G401 (cell line): Measurements from ENCODE around the gene DDI2. TPM values are rescaled to one million over a fixed set of nuclear protein-coding genes. Genes with fewer than 3 reads are reported as not detected.

Experiments
- DNase-seq: peaks from one replicate; pipeline ENCODE4 v3.0.0-alpha.2; 2015; ENCODE audit warnings: low spot score
- in situ Hi-C: cut with HindIII; loops from 2 replicates; pipeline ENCODE4 v1.10.0; 2016; ENCODE audit warnings: low sequenced_read_pairs, mixed read lengths
- total RNA-seq: library from RNA; depleted of rRNA; stranded (reverse); fragments of >200 nt; shearing (Covaris generic); gene quantifications from 2 replicates; pipeline ENCODE4 v1.2.3, GENCODE V29; 2014

Gene DDI2
- total RNA-seq, 1 experiment from 2014 or later: 9.9 TPM

DNA sequence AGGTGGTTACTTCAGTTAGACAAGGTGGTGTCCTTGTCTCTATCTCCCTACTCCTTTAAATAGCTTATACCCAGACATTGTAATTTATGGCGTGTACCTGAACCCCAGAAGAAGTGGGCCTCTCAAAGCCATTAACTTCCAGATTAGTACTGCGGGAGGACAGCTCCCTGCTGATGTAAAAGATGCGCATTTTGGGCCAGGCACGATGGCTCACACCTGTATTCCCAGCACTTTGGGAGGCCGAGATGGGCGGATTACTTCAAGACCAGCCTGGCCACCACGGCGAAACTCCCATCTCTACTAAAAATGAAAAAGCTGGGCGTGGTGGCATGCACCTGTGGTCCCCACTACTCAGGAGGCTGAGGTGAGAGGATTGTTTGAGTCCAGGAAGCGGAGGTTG lies 51.8 kb downstream of the DDI2 start:
- in situ Hi-C loops: no loop called here
- DNase-seq: no peak

DNA sequence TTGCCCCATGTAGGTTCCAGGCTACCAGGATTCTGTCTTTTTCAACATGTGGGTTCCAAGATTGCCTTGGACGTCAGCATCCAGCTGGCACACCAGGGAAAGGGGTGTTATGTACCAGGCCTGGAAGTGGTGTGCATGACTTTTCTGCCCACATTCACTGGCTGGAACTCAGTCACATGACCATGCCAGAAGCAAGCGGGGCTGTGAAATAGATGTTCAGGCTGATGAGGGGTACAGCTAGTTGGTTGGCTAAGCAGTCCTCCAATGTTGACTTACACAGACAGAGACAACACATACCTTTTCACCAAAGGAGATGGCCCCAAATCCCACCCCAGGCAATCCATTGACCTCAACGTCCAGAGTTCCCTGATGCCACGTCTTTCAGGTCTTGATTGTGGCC lies 52.6 kb downstream of the DDI2 start:
- DNase-seq: no peak
- in situ Hi-C loops: no loop called here

DNA sequence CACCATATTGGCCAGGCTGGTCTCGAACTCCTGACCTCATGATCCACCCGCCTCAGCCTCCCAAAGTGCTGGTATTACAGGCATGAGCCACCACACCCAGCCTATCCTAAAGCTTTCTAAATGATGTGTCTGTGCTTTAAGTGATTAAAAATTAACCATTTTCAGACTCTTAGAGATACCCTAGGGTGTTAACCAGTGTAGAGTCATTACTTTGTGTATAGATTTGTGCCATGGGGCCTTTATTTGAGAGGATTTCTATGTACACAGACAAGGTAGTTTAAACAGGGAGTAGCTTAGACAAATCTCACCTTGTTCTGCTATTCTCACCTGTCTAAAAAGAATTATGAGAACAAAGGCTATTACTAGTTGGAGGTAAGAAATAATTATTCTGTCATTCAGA lies 54.2 kb downstream of the DDI2 start:
- no peak for DNase-seq
- in situ Hi-C loops: no loop called here

DNA sequence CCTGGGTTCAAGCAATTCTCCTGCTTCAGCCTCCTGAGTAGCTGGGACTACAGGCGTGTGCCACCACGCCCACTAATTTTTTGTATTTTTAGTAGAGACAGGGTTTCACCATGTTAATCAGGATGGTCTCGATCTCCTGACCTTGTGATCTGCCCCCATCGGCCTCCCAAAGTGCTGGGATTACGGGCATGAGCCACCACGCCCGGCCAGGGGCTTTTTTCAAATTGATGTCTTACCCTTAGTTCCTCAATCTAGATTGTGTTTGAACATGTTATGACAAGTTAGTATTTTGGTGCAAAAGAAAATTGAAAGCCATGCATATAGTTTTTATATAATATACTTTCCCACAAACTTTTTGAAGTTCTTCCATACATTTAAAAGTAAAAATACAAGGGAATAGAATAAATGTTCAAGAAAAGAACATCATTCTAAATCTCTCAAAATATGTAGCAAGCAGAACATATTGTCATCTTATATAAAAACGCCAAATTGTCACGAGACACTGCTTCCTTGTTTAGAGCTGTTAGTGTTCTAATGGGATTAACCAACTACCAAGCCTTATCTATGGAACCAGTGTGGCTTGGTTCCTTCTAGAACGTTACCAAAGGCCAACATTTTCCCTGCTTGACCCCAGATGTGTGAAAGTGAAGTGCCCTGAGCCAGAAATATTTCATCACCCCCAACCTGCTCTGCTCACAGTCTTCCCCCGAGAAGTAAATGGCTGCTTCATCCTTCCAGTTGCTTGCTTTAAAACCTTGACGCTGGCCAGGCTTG lies 57.3 kb downstream of the DDI2 start:
- DNase-seq: no peak
- in situ Hi-C loops: no loop called here

DNA sequence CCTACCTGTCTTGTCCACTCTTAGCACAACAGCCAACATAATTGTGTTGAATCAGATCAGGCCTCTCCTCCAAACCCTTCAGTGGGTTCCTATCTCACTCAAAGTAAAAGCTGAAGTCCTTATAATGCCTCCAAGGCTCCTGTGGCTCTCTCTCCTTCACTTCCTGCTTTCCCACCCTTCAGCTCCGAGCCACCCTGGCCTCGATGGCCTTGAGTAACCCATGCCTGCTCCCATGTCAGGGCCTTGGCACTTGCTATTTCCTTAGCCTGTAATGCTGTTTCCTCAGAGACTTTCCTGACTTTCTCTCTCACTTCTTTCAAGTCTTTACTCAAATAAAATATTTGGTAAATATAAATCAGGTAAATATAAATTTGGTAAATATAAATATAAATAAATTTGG lies 58.8 kb downstream of the DDI2 start:
- in situ Hi-C loops: no loop called here
- no peak for DNase-seq

DNA sequence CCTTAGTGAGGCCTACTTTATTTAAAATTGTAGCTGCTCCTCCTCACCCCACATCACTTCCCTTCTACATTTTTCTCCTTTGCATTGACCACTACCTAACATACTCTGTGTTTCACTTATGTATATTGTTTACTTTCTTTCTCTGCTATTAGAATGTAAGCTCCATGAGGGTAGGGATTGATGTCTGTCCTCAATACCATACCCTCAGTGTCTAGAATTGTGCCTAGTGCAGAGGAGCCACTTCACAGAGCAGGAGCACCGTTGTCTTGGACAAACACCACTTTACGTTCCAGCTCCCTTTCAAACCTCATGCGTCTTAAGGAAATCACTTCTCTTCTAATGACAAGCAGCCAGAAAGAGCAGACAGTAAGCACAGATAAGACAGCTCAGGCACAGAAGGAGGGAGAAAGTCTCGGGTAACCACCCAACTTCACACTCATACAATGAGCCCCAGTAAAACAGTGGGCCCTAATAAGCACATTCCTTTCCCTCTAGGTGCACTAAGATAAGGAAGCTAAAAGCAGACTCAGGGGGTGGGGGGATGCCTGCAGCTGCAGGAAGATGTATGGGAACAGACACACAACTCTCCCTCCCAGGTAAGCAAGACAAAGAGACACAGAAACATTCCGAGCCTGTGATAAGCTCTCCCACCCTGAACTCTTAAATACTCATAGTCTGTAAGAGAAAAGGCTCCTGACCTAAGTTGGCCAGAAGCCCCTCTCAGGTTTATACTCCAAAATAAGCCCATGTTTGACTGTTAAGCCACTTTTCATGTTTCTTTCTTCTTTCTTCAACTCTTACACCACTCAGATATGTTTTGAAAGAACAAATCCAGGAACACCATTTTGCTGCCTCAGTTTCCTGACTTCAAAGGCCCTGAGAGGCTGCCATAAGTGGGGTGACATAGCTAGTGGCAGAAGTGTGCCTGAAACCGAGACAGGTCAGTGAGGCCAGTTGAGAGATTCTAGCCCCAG lies 59.7 kb downstream of the DDI2 start:
- no peak for DNase-seq
- in situ Hi-C loops: no loop called here

DNA sequence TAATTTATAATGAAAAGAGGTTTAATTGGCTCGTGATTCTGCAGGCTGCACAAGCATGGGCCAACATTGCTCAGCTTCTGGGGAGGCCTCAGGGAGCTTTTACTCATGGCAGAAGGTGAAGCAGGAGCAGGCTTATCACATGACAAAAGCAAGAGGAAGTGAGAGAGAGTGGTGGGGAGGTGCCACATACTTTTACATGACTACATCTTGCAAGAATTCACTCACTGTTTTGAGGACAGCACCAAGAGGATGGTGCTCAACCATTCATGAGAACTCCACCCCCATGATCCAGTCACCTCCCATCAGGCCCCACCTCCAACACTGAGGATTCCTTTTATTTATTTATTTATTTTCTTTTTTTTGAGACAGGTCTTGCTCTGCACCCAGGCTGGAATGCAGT lies 61.3 kb downstream of the DDI2 start:
- no peak for DNase-seq
- in situ Hi-C loops: no loop called here

DNA sequence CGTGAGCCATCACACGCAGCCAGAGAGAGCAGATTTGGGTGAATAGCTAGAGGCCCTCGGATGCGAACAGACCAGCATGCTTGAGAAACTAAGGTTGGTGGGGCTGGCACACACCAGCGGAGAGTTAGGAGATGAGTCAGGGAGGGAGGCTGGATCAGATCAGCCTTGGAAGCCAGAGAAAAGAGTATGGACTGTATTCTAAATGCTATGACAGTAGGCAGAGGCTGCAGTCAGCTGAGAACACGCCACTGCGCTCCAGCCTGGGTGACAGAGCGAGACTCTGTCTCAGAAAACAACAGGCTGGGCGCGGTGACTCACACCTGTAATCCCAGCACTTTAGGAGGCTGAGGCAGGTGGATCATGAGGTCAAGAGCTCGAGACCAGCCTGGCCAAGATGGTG lies 62.9 kb downstream of the DDI2 start:
- in situ Hi-C loops: no loop called here
- no peak for DNase-seq

DNA sequence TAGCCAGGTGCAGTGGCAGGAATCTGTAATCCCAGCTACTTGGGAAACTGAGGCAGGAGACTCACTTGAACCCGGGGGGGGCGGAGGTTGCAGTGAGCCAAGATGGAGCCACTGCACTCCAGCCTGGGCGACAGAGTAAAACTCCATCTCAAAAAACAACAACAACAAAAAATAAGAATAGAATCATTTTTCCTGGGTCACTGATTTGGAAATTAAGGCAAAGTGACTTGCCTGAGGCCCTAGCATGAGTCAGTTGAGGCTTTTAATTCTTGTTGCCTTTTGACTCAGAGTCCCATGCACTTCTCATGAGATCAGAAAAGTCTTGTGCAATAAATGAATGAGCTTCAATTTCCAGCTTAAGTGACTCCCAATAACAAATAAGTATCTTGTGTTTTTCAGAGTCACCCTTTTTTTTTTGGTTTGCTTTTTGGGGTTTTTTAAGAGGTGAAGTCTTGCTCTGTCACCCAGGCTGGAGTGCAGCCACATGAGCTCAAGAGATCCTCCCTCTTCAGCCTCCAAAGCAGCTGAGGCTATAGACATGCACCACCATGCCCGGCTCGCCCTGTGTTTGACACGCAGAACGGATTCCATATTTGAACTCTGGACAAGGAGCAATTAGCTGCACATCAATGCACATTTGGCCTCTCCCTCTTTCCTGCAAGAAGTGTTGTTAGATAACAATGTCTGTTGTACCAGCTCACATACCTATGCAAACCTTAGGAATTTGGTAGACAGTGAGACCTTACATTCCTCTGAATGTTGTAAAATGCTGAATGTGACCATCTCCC lies 63.5 kb downstream of the DDI2 start:
- in situ Hi-C loops: no loop called here
- DNase-seq: no peak

DNA sequence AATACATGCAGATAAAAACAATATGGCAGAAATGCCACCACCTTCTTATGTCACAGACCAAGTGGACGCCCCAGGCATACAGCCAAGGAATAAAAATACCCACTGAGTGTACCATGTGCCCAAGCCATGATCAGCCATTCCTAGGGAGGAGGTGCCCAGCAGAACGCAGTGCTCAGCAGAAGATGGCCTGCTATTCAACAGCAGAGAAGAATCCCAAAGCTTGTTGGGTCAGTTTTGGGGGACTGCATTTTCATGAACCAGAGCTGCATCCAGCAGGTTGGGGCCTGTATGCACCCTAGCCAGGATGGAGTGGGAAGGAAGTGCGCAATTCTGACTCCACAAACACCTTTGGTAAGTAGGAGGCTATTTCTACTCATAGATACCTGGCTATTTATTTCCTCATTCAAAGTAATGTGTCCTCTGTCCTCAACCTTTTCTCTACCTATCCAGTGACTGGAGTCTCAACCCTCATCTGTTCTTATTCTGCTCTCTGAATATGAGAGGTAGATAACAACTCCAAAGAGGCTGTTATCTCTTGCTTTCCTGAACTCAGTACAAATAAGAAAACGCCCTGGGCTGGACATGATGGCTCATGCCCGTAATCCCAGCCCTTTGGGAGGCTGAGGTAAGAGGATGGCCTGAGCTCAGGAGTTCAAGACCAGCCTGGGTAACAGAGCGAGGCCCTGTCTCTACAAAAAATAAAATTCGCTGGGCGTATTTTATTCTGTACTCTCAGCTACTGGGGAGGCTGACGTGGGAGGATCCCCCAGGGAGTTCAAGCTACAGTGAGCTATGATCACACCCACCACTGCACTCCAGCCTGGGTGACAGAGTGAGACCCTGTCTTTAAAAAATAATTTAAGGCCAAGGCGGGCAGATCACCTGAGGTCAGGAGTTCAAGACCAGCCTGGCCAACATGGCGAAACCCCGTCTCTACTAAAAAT lies 64.4 kb downstream of the DDI2 start:
- in situ Hi-C loops: no loop called here
- DNase-seq: peak; percentile 24

DNA sequence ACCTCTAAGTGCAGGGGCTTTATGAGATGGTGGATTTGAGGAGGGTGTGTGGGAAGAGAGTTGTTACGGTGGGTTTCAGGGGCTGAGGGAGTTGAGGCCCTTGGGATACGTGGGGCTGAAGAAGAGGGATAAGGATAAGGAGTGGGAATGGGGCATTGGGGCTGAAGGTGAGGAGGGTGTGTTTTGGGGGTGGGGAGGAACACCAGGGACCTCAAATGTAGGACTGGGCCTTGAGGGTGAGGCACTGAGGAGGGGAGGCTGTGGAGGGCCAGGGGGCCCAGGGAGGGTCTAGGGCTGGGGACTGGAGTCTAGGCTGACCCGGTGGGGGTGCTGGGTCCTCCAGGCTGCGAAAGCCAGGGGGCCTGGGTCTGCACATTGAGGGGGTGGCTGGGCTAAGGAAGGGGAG lies 65.7 kb downstream of the DDI2 start:
- in situ Hi-C loops: no loop called here

DNA sequence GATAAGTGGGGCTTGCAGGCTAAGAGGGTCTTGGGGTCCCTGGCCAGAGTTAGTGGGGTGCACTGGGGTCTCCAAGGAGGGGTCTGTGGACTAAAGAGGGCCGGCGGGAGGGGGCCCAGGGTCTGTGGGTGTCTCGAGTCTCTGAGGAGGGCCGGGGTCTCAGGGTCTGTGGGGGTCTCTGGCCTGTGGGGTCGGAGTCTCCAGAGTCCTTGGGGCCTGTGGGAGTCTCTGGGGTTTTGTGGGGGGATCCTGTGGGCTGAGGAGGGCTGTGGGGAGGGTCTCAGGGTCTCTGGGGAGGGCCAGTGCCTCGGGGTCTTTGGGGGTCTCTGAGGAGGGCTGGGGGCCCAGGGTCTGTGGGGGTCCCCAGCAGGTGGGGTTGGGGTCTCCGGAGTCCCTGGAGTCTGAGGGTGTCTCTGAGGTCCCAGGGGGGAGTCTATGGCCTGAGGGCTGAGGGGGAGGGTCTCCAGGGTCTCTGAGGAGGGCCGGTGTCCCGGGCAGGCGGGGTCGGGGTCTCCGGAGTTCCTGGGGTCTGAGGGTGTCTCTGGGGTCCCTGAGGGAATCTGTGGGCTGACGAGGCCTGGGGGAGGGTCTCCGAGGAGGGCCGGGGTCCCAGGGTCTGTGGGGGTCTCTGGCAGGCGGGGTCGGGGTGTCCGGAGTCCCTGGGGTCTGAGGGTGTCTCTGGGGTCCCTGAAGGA lies 66.2 kb downstream of the DDI2 start:
- DNase-seq: no peak
- in situ Hi-C loops: no loop called here

More for the DNA sequence above, 65.7 kb downstream of the DDI2 start:
- DNase-seq: no peak

DNA sequence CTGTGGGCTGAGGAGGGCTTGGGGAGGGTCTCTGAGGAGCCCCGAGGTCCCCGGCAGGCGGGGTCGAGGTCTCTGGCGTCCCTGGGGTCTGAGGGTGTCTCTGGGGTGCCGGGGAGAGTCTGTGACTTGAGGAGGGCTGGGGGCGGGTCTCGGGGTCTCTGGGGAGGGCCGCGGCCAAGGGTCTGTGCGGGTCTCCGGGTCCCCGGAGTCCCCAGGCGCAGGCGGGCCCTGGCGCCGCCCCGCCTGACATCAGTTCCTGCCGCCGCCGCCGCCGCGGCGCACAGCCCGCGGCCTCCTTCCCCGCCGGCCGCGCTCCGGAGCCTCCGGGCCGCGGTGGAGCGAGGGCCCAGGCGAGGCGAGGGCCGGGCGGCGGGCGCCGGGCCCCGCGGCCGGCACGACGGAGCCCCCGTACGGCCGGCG lies 66.8 kb downstream of the DDI2 start, which contains the start of gene PLEKHM2:
PLEKHM2 (plus strand) TSS at position 279 of the 420 bp plus-strand sequence. CDS start 239 bp downstream, outside the sequence.
- in situ Hi-C loops: no loop called here
- peak; percentile 56 for DNase-seq

DNA sequence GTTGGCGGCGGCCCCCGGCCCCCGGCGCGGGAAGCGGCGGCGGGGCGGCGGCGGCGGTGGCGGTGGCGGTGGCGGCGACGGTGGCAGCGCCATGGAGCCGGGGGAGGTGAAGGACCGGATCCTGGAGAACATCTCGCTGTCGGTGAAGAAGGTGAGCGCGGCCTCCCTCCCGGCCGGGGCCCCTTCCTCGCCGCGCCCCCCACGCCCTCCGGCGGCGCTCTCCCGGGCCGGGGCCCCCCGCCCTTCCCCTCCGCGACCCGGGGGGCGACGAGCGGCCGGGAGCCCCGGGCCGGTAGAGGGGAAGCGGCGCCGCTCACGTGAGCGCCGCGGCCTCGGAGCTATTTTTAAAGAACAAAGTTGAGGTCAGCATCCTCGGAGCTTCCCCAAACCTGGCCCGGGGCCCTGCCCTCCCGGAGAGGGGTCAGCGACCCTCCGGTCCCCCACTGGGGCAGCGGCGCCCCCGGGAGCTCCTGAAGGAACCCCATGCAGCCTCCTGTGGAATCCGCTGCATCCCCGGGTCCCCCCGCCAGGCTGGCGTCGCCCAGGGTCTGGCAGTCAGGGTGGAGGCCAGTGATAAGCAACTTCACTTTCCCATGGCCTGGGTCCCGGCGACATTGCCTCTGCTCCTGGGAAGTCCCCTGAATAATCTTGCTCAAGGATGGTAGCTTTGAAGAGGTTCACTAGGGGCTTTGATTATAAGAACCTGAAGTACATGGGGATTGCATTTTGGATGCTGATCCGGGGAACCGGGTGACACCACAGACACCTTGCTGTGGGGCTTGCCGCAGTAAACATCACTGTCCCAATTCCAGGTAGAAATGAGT lies 67.4 kb downstream of the DDI2 start:
- DNase-seq: peak; percentile 72
- in situ Hi-C loops: no loop called here

DNA sequence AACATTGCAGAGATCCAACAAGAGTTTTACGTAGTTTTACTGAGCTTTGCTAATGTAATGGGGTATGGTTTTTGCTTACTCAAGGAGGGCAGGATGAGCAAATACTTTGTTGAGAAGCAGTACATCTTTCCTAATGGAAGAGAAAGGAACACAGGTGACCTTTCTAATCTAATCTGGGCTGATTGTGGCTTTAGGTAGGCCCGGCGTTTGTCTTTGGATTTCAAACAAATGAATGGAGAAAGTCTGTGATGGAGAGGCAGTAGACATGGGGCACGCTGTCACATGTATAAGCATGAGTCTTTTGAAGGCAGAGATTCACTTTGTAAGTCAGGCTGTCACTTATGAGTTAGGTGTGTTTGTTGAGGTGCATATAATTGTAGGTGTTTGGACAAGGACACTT lies 68.6 kb downstream of the DDI2 start:
- DNase-seq: peak; percentile 41
- in situ Hi-C loops: no loop called here

DNA sequence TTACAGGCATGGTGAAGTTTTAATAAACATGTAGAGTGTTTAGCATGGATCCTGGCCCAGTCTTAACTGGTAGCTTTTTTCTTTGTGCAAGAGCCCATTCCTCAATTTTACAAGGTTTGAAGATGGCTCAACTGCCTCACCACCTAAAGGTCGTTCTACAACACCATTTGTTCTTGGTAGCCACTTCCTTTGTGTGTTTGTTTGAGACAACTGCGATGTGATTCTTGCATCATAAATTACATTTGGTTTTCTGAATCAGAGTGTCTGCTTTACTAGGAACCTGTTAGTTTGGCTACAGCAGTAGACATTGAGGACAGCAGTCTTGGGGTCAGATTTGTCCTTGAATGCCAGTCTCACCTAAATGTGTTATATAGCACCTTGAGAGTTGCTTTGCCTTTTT lies 70.2 kb downstream of the DDI2 start:
- in situ Hi-C loops: no loop called here
- DNase-seq: no peak

DNA sequence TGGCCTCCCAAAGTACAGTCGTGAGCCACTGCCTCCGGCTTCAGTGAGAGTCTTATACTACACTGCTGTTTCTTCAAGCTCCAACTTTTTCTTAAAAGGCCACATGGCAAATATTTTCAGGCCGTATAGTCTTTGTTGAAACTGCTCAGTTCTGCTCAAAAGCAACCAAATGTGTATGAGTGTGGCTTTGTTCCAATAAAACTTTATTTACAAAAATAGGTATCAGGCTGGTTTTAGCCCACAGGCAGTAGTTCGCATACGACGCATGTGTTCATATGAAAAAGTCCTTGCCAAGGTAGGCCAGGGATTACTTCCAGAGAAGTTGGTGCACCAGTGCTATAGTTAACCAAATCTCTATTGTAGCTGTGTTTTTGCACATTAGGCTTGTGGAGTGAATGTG lies 73.1 kb downstream of the DDI2 start:
- in situ Hi-C loops: no loop called here

More for the DNA sequence above, 73.1 kb downstream of the DDI2 start:
- DNase-seq: no peak
